Gastrocnemius medialis (tissue), 4 donors: ENCODE results near the gene SUGCT.

Experiments used
- POLR2A ChIP-seq, 2 donors: fragments of 450-650 bp; IDR thresholded peaks; one replicate each; pipeline ENCODE4 v1.6.1; 2017; ENCODE audit warnings: antibody characterized with exemption in 2 of 2, mild to moderate bottlenecking in 2 of 2, moderate library complexity in 2 of 2
- TF ChIP-seq, protein P1 (sequence below), 5 experiments: fragments of 450-650 bp in 3 of 5; fragments of 200-600 bp in 2 of 5; sonication (generic) in 2 of 5; IDR thresholded peaks in 4 of 5; conservative IDR thresholded peaks in 1 of 5; 1 replicate in 4 of 5; 2 replicates in 1 of 5; pipeline ENCODE4 v1.5.1; 2016 to 2019; ENCODE audit warnings: antibody characterized with exemption in 5 of 5, mild to moderate bottlenecking in 3 of 5, moderate library complexity in 3 of 5

DNA sequence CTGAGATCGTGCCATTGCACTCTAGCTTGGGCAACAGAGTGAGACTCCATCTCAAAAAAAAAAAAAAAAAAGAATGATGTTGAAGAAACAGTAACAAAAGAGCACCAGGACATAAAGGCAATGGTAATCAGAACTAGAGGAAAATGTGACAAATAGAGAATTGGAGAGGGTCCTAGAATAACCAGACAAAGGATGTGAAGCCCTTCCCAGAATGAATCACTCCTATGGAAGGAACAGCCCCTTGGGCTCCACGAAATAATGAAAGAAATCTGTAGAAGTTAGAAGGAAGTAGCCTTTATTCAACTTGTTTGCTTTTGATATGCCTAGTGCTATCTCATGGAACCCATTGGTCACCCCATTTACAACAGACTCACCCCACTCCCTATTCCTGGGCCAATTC lies 169.2 kb downstream of the SUGCT start:
- TF ChIP-seq, protein P1, sequence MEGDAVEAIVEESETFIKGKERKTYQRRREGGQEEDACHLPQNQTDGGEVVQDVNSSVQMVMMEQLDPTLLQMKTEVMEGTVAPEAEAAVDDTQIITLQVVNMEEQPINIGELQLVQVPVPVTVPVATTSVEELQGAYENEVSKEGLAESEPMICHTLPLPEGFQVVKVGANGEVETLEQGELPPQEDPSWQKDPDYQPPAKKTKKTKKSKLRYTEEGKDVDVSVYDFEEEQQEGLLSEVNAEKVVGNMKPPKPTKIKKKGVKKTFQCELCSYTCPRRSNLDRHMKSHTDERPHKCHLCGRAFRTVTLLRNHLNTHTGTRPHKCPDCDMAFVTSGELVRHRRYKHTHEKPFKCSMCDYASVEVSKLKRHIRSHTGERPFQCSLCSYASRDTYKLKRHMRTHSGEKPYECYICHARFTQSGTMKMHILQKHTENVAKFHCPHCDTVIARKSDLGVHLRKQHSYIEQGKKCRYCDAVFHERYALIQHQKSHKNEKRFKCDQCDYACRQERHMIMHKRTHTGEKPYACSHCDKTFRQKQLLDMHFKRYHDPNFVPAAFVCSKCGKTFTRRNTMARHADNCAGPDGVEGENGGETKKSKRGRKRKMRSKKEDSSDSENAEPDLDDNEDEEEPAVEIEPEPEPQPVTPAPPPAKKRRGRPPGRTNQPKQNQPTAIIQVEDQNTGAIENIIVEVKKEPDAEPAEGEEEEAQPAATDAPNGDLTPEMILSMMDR (IDR thresholded peaks at IDR 0.05 in 4 of 5, conservative IDR thresholded peaks at IDR 0.05 in 1 of 5): no peak
- TF ChIP-seq POLR2A (IDR thresholded peaks at IDR 0.05): no peak
